Fibroblast of upper back skin (primary cell): ENCODE data around the gene IFNAR2.

Experiments
- DNase-seq: peaks from one replicate; pipeline ENCODE4 v3.0.0-alpha.2; 2013

Gene IFNAR2

DNA sequence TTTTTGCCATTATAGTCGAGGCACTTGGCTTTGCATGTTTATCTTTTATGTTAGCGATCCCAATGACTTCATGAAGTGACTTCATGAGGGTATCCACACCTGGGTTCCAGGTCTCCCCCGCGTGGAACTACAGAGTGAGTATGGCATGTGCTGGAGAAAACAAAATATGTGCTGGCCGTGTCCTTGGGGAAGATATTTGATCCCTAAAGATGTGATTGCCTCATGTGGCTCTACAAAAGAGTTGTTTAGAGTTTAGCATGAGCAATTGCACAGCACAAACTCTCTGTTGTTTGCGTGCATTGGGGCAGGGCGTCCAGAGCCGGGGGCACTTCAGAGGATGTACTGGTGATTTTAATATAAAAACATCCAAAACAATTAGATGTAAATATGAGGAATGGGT lies 41.2 kb downstream of the IFNAR2 start:
- DNase-seq: no peak

DNA sequence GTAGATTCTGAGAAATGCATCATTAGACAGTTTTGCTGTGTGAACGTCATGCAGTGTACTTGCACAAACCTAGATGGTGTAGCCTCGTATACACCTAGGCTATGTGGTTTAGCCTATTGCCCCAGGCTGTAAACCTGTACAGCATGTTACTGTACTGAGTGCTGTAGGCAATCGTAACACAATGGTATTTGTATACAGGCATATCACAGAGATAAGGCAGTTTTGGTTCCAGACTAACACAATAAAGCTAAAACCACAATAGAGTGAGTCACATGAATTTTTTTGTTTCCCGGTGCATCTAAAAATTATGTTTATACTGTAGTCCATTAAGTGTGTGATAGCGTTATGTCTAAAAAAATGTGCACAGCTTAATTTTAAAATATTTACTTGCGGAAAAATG lies 43.3 kb downstream of the IFNAR2 start:
- no peak for DNase-seq

DNA sequence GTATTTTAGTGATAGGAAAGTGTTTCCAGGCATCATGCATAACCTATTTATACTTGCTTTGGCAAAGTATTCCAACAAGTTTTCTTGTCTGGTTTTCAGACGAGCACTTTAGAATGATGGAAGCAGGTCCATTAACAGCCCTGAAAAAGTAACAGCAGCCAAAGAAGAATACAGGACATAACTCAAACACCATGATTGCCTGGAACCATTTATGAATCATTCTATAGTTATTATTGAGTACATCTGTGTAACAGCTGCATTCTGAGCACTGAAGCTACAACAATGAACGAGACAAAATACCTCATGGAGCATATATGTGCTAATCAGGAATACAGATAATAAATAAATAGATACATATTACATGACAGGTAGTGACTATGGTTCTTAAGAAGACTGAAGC lies 49.0 kb downstream of the IFNAR2 start:
- peak; percentile 61 for DNase-seq

DNA sequence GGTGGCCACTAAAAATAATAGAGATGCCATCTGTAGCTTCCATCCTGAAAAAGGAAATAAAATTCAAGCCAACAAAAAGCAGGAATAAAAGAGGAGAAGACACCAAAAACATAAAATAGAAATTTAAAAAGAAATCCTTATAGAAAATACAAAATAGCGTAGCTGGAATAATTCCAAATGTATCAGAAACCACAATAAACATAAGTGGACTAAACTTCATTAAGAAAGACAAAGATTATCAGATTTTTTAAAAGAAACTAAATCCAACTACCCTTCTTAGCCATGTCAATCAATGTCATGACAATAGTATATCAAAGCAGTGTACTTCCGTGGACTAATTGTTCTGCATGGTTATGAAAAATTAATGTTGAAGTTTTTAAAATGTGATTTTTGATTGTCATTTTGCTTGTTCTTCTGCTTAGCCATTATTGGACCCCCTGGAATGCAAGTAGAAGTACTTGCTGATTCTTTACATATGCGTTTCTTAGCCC lies 49.6 kb downstream of the IFNAR2 start:
- DNase-seq: no peak
